Epithelial cell of umbilical artery (primary cell): ENCODE data around the gene RAB20. TPM values are rescaled to one million over a fixed set of nuclear protein-coding genes. Genes with fewer than 3 reads are reported as not detected.

Experiments used
- total RNA-seq: library from RNA; depleted of rRNA; stranded (reverse); fragments of >200 nt; gene quantifications from 2 replicates; pipeline ENCODE4 v1.2.3, GENCODE V29; 2014

Gene RAB20
- total RNA-seq, result 2.4 and 2.6 TPM in 2 replicates

DNA sequence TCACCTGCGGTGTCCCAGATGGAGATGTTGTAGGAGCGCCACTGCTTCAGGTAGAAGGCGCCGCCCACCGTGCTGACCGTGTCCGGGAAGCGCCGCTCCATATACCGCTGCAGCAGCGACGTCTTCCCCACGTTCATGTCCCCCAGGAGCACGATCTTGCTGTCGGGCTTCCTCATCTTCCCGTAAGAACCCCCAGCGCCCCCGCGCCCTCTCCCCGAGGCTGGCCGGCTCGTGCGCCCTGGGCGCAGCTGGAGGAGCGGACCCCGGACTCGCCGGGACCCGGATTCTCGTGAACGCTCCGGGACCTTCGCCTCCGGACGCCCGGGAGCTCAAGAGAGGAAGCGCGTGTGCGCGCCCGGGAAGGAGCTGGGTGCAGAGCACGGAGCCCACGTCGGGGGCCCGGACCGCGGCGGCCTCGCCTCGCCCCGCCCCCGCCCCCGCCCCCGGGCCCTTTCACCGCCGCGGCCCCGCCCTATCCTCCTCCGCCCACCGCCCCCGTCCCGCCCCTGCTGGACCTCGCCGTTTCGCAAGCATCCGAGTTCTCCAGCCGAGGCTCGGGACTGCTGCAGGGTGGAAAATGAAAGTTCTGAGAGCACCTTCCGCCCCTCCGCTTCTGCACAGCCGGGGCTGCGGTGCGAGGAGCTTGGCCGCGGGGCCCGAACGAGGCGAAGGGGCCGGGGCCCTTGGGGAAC lies at the start of gene RAB20:
TSS of gene RAB20 (minus strand) at position 379 of the 692 bp plus-strand sequence. CDS start at position 176, 203 bp downstream.

Other genes starting within 250 kb of the RAB20 start
- gene NAXD, start 53.8 kb upstream of the RAB20 start, total RNA-seq, result 11.7 and 15.3 TPM in 2 replicates
- gene CARS2, start 144.4 kb upstream of the RAB20 start, total RNA-seq, result 52.1 and 70.5 TPM in 2 replicates
- 10.0 and 13.6 TPM in 2 replicates for gene ING1, start 152.0 kb upstream of the RAB20 start, total RNA-seq